Esophagus squamous epithelium (tissue), 4 donors: ENCODE data around the gene RBL1.
"Not testable (repeated sequence)": the region's sequence is repeated elsewhere in the genome, so short reads cannot be mapped to it uniquely, and the experiment has no call there.

Source experiments
- POLR2A ChIP-seq, 4 donors: fragments of 450-650 bp; IDR thresholded peaks; one replicate each; pipeline ENCODE4 v1.6.1; 2017; ENCODE audit warnings: antibody characterized with exemption in 4 of 4, mild to moderate bottlenecking in 4 of 4, moderate library complexity in 3 of 4
- TF ChIP-seq, protein P1 (sequence below), 6 experiments: fragments of 450-650 bp in 4 of 6; fragments of 200-600 bp in 2 of 6; sonication (generic) in 2 of 6; IDR thresholded peaks; one replicate each; pipeline ENCODE4 v1.5.1; 2016 to 2019; ENCODE audit warnings: antibody characterized with exemption in 6 of 6, mild to moderate bottlenecking in 4 of 6, moderate library complexity in 4 of 6

DNA sequence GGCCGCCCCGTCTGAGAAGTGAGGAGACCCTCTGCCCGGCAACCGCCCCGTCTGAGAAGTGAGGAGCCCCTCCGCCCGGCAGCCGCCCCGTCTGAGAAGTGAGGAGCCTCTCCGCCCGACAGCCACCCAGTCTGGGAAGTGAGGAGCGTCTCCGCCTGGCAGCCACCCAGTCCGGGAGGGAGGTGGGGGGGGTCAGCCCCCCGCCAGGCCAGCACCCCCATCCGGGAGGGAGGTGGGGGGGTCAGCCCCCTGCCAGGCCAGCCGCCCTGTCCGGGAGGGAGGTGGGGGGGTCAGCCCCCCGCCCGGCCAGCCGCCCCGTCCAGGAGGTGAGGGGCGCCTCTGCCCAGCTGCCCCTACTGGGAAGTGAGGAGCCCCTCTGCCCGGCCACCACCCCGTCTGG is 26.2 kb downstream of the RBL1 start:
- not testable (repeated sequence) for TF ChIP-seq POLR2A (IDR thresholded peaks at IDR 0.05)
- TF ChIP-seq, protein P1, sequence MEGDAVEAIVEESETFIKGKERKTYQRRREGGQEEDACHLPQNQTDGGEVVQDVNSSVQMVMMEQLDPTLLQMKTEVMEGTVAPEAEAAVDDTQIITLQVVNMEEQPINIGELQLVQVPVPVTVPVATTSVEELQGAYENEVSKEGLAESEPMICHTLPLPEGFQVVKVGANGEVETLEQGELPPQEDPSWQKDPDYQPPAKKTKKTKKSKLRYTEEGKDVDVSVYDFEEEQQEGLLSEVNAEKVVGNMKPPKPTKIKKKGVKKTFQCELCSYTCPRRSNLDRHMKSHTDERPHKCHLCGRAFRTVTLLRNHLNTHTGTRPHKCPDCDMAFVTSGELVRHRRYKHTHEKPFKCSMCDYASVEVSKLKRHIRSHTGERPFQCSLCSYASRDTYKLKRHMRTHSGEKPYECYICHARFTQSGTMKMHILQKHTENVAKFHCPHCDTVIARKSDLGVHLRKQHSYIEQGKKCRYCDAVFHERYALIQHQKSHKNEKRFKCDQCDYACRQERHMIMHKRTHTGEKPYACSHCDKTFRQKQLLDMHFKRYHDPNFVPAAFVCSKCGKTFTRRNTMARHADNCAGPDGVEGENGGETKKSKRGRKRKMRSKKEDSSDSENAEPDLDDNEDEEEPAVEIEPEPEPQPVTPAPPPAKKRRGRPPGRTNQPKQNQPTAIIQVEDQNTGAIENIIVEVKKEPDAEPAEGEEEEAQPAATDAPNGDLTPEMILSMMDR (IDR thresholded peaks at IDR 0.05), result not testable (repeated sequence)
